GM13977 (cell line): ENCODE results near the gene PID1.

Experiments used
- DNase-seq: peaks from one replicate; pipeline ENCODE4 v3.0.0; 2012; ENCODE audit warnings: low spot score
- in situ Hi-C: fragments of 300-500 bp; cut with MboI; formaldehyde crosslinking; loops from one replicate; pipeline ENCODE4 v1.12.0; 2022; ENCODE audit warnings: low sequenced_read_pairs, low pct_unique_long_range_greater_than_20kb, mixed read lengths, inconsistent platforms; ENCODE audit not compliant: unreplicated experiment
- TF ChIP-seq, protein P1 (sequence below): IDR thresholded peaks from 2 replicates; pipeline ENCODE4 v1.5.1; 2012; ENCODE audit warnings: mild to moderate bottlenecking, control low read depth; ENCODE audit not compliant: insufficient read depth; ENCODE audit errors: extremely low read depth, missing control alignments

Gene PID1

DNA sequence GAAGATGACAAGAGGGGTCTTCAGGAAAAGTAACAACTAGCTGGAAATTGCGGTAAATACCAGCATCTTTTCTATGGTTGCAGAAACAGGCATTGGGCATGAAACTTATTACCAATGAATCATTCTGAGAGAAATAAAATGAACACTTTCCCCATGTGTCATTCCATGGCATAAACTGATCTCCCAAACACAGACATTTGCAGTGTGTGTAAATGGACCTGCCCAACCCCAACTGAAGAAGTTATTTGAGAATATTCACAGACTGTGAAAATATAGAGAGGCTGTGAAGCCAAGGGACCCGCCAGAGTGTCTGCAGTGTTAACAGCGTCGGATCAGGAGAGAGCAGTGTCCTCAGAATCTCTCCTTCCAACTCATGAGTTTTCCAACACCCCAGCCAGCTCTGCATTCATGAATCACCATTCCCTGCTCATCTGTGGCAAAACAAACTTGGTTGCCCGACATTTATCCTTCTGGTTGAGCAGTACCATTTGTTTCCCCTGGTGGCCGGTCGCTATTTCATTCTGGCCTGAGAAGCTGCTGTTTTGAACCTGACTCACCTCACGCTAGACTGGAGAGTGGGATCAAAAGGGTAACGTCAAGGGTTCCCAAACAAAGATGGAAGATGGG, 238.4 kb downstream of the PID1 start:
- in situ Hi-C loops: no loop called here
- TF ChIP-seq, protein P1, sequence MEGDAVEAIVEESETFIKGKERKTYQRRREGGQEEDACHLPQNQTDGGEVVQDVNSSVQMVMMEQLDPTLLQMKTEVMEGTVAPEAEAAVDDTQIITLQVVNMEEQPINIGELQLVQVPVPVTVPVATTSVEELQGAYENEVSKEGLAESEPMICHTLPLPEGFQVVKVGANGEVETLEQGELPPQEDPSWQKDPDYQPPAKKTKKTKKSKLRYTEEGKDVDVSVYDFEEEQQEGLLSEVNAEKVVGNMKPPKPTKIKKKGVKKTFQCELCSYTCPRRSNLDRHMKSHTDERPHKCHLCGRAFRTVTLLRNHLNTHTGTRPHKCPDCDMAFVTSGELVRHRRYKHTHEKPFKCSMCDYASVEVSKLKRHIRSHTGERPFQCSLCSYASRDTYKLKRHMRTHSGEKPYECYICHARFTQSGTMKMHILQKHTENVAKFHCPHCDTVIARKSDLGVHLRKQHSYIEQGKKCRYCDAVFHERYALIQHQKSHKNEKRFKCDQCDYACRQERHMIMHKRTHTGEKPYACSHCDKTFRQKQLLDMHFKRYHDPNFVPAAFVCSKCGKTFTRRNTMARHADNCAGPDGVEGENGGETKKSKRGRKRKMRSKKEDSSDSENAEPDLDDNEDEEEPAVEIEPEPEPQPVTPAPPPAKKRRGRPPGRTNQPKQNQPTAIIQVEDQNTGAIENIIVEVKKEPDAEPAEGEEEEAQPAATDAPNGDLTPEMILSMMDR: no peak
- DNase-seq: no peak

DNA sequence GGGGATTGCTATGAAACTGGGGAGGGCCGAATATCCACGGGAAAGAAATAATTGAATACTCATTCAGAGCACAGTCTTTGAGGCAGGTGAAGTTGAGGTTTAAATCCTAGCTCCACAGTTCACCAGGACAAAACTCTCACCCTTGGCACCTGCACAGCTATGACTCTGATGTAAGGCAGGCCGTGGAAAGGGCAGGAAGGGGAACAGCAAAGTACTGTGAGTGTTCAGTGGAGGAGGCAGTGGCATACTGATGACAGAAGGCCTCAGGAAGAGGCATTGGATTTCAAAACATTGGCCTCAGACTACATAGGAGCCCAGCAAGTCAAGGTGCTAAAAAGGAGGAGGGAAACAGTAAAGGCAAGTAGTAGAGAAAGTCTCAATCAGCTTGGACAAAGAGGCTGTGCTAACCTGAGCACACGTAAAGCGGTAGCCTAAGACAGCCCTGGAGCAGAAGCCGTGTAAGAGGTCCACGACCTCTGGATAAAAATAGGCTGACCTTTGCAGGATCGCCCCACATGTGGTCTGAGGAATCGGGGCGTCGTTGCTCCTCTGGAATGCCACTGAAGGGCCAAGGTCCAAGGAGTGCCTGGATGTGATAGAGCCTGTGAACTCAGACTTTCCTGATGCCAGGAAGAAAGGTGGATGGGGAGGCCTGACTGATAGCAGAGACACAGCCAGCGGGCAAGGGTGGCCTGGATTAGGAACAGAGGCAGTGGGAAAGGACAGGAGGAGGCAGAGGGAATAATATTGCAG, 243.6 kb downstream of the PID1 start:
- in situ Hi-C loops: no loop called here
- DNase-seq: no peak
- TF ChIP-seq, protein P1: no peak

DNA sequence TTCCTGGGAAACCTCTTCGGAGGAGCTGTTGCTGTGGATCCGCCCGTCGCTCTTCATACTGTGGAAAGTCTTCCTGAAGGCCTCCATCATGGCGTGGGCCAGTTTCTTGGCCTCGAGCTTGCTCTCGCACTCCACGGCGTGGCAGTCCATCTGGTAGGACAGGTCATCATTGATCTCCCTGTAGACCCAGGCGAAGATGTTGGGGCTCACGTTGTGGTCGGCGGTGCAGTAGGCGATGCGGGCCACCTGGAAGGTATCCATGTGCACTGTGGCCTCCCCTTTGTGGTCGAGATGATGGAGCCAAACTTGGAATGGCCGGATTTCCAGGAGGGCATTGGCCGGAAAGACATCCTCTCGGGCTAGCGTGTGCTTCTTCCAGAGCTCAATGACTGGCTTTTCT, 245.4 kb downstream of the PID1 start:
- TF ChIP-seq, protein P1: no peak
- no peak for DNase-seq
- in situ Hi-C loops: no loop called here

DNA sequence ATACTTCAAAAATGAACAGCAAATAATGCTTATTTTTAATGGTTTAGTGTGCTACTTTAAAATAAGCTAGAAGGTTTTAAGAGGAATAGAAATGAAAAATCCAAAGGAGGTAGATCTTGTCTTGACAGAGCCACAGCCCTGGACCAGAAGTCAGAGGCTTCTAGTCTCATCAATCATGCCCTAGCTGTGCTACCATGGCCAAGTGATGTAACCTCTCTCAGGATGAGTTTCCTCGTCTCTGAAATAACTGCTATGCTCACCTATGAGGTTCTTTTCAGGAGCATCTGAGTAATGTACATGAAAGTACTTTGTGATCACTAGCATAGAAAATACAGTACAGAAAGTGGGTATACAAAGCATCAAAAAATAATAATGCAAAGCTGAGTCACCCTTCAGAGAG, 248.4 kb downstream of the PID1 start:
- TF ChIP-seq, protein P1: no peak
- DNase-seq: no peak
- in situ Hi-C loops: no loop called here

DNA sequence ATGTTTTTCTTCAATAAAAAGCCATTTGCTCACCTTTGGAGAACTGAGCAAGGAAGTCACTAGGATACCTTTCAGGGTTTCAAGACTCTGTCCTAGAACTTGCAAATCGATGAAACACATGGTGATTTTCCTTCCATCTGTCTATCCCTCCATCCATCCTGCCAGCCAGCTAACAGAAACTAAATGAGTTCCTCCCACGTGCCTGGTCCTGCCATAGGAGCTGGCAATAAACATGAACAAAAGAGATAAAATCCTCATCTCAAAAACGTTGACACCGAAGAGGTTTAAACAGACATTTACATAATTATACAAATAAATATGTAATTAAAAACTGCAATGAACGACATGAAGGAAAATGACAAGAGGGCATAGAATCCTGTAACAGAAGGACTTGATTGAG, 249.0 kb downstream of the PID1 start:
- DNase-seq: no peak
- in situ Hi-C loops: no loop called here

DNA sequence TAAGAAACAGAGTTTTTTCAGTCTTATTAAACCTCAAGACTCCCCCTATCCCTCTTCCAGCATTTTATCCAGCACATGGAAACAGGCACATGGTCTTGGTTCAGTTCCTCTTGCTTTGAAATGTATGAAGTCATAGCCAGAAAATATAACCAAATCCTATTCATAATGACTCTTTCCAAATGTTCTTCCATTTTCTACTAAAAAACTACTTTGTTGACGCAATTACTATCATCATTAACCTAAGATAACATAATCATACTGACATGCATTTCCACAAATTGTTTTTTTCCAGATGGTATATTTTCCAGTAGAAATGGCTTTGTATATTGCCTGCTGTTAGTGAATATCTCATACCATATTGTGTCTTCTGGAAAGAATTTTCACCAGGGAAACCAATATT, 261.3 kb downstream of the PID1 start:
- DNase-seq: no peak
- TF ChIP-seq, protein P1: no peak
- in situ Hi-C loops: no loop called here

More for the DNA sequence above, 249.0 kb downstream of the PID1 start:
- TF ChIP-seq, protein P1: no peak
